ENCODE measurements around the gene HOXB4. TPM values are rescaled to one million over a fixed set of nuclear protein-coding genes. Genes with fewer than 3 reads are reported as not detected.

The HOXB4 gene
- total RNA-seq, 1 experiment from 2014 or later: 0.04 TPM

DNA sequence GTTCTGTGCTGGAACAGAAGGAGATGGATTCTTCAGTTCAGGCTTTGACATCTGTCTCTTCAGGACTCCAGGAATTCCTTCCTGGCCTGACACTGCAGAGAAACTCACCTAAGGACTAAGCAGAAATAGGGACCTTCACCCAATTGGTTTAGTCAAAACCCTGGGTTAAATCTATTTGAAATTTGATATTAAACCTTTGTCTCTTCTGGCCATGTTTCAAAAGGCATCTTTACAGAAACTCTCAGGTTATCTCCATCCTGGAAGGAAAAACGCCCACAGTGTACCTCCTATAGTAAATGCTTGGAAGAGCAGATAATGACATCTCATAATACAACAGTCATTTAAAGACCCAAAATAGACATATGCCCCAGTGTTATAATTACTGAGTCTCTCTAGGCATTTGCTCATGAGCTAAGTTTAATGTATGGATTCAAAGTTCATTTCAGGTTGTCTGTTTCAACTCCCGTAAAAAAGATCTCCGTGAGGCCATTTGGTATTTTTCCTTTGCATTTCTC is 5.6 kb upstream of the HOXB4 start (continued):
- TF ChIP-seq, protein P1, sequence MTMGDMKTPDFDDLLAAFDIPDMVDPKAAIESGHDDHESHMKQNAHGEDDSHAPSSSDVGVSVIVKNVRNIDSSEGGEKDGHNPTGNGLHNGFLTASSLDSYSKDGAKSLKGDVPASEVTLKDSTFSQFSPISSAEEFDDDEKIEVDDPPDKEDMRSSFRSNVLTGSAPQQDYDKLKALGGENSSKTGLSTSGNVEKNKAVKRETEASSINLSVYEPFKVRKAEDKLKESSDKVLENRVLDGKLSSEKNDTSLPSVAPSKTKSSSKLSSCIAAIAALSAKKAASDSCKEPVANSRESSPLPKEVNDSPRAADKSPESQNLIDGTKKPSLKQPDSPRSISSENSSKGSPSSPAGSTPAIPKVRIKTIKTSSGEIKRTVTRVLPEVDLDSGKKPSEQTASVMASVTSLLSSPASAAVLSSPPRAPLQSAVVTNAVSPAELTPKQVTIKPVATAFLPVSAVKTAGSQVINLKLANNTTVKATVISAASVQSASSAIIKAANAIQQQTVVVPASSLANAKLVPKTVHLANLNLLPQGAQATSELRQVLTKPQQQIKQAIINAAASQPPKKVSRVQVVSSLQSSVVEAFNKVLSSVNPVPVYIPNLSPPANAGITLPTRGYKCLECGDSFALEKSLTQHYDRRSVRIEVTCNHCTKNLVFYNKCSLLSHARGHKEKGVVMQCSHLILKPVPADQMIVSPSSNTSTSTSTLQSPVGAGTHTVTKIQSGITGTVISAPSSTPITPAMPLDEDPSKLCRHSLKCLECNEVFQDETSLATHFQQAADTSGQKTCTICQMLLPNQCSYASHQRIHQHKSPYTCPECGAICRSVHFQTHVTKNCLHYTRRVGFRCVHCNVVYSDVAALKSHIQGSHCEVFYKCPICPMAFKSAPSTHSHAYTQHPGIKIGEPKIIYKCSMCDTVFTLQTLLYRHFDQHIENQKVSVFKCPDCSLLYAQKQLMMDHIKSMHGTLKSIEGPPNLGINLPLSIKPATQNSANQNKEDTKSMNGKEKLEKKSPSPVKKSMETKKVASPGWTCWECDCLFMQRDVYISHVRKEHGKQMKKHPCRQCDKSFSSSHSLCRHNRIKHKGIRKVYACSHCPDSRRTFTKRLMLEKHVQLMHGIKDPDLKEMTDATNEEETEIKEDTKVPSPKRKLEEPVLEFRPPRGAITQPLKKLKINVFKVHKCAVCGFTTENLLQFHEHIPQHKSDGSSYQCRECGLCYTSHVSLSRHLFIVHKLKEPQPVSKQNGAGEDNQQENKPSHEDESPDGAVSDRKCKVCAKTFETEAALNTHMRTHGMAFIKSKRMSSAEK (CRISPR knock-in tag; IDR thresholded peaks at IDR 0.05; ENCODE audit: borderline replicate concordance): no peak
- TF ChIP-seq RORB (CRISPR knock-in tag; IDR thresholded peaks at IDR 0.05): no peak
- TF ChIP-seq, protein P2, sequence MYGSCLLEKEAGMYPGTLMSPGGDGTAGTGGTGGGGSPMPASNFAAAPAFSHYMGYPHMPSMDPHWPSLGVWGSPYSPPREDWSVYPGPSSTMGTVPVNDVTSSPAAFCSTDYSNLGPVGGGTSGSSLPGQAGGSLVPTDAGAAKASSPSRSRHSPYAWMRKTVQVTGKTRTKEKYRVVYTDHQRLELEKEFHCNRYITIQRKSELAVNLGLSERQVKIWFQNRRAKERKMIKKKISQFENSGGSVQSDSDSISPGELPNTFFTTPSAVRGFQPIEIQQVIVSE (CRISPR knock-in tag; IDR thresholded peaks at IDR 0.05; ENCODE audit: borderline replicate concordance): no peak

DNA sequence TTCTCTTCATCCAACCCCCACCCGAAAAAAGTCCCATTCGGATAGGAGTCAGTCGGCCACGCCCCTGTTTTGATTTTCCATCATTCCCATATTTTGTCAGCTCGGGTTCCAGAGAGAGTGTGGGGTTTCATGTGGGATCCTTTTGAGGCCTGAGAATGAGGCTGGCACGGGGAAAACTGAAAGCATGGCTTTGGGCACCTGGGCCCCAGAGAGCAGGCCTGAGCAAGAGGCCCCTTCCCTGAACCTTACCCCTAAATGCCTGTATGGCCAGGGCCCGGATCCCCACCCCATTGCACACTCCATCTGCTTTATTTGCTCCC is 4.6 kb upstream of the HOXB4 start:
- ATAC-seq (no peak), DNase-seq (ENCODE audit: low spot score) (no peak)
- Mint-ChIP-seq H3K36me3 (no peaks in the 10 kb centered on the region), H3K4me1 (peaks cover 53% of the 10 kb centered on the region), H3K9me3 (no peaks in the 10 kb centered on the region), H3K27me3 (ENCODE audit: low read depth) (peaks cover 98% of the 10 kb centered on the region; the same call in 1 of the 2 replicates), H3K27ac (no peak overlapping the region), H3K4me3 (peak overlapping the region; percentile 12; the same call in 1 of the 2 replicates)
- TF ChIP-seq ZNF138 (CRISPR knock-in tag; conservative IDR thresholded peaks at IDR 0.05) (no peak), ETV6 (CRISPR knock-in tag; IDR thresholded peaks at IDR 0.05) (no peak)
- TF ChIP-seq, protein P3, sequence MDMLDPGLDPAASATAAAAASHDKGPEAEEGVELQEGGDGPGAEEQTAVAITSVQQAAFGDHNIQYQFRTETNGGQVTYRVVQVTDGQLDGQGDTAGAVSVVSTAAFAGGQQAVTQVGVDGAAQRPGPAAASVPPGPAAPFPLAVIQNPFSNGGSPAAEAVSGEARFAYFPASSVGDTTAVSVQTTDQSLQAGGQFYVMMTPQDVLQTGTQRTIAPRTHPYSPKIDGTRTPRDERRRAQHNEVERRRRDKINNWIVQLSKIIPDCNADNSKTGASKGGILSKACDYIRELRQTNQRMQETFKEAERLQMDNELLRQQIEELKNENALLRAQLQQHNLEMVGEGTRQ (CRISPR knock-in tag; IDR thresholded peaks at IDR 0.05): no peak
- TF ChIP-seq, protein P4, sequence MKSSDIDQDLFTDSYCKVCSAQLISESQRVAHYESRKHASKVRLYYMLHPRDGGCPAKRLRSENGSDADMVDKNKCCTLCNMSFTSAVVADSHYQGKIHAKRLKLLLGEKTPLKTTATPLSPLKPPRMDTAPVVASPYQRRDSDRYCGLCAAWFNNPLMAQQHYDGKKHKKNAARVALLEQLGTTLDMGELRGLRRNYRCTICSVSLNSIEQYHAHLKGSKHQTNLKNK (CRISPR knock-in tag; IDR thresholded peaks at IDR 0.05): no peak
- ChIA-PET POLR2A (no interaction called here), CTCF (interaction anchor here (0.7 to 1.3 kb wide), 2 partner anchors 11 to 42 kb away, joined by 4 to 5 read pairs; no protein-coding TSS in a partner anchor)

DNA sequence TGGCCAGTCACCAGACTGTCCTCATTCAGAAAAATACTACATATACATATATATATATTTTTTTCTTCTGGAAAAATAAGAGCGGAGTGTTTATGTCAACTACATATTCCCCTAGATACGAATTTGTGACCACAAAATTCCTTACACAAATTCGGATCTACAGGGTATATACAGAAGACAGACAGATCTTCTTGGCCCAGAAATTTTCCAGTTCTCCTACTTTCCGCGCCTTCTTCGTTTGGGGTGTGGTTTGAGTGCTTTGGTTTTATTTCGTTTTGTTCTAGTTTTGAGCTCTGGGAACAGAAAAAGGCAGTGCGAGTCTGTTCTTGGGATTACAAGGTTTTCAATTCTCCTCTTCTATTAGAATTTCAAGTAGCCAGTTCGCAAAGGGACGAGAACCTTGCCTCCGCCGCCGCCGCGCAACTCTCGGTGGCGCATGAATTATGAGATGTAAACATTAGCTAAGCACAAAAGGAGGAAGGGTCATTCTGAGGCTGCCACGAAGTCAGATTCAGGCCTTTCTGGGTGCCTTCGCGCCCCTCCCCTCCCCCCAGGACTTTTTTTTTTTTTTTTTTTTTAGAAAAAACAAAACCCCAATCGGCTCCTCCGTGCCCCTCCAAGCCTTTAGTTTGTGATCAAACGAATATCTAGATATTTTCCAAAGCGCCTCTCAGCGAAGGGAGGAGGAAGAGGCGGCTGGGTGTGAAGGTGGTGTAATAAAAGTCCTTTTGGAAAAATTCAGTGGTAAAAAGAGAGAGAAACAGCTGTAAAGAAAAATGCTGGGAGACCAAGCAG is 1.8 kb upstream of the HOXB4 start:
- H3K4me3 Mint-ChIP-seq: no peak overlapping the region
- POLR2A ChIA-PET: interaction anchor here (1.2 kb wide), 1 partner anchor 79 kb away, joined by 5 read pairs; no protein-coding TSS in a partner anchor
- no peak for TF ChIP-seq SMAD4 (CRISPR knock-in tag; IDR thresholded peaks at IDR 0.05)
- TF ChIP-seq, protein P1 (CRISPR knock-in tag; IDR thresholded peaks at IDR 0.05; ENCODE audit: borderline replicate concordance): no peak
- TF ChIP-seq FOXJ3 (CRISPR knock-in tag; IDR thresholded peaks at IDR 0.05; ENCODE audit: borderline replicate concordance): no peak
- TF ChIP-seq JAZF1 (CRISPR knock-in tag; IDR thresholded peaks at IDR 0.05): no peak
- no peak for TF ChIP-seq TEAD1 (CRISPR knock-in tag; IDR thresholded peaks at IDR 0.05)
- no peak for TF ChIP-seq GABPB1 (CRISPR knock-in tag; IDR thresholded peaks at IDR 0.05)
- no peak for TF ChIP-seq GRHL2 (CRISPR knock-in tag; IDR thresholded peaks at IDR 0.05; ENCODE audit: insufficient replicate concordance, severe bottlenecking)
- no peaks in the 10 kb centered on the region for H3K9me3 Mint-ChIP-seq
- no peaks in the 10 kb centered on the region for H3K36me3 Mint-ChIP-seq
- H3K4me1 Mint-ChIP-seq: peaks cover 44% of the 10 kb centered on the region
- H3K27ac Mint-ChIP-seq: no peak overlapping the region
- DNase-seq (ENCODE audit: low spot score) (no peak), ATAC-seq (no peak)
- peaks cover 70% of the 10 kb centered on the region; the same call in 1 of the 2 replicates for H3K27me3 Mint-ChIP-seq (ENCODE audit: low read depth)
- CTCF ChIA-PET: interaction anchor here (0.6 to 1.2 kb wide), 3 partner anchors 28 to 33 kb away, joined by 3 to 5 read pairs (median 3); no protein-coding TSS in a partner anchor
